Liver (tissue), 9 donors: ENCODE results near the gene TRIM13. TPM values are rescaled to one million over a fixed set of nuclear protein-coding genes. Genes with fewer than 3 reads are reported as not detected.

Experiments used
- DNase-seq: peaks from one replicate; pipeline ENCODE4 v3.0.0-alpha.2; 2017; ENCODE audit warnings: low spot score
- H3K27ac ChIP-seq, 2 donors: one replicate each; pipeline ENCODE4 v1.7.0; 2013; ENCODE audit warnings: inconsistent platforms in 2 of 2, low read length in 2 of 2, control low read depth in 1 of 2, low read depth in 1 of 2, mild to moderate bottlenecking in 1 of 2
- H3K27me3 ChIP-seq, 4 donors: one replicate each; pipeline versions ENCODE4 v1.6.1 to v1.7.0; 2013; ENCODE audit warnings: low read length in 3 of 4, inconsistent platforms in 1 of 4, mild to moderate bottlenecking in 1 of 4, moderate library complexity in 1 of 4; ENCODE audit not compliant: control insufficient read depth in 4 of 4, insufficient read depth in 4 of 4
- H3K36me3 ChIP-seq, 4 donors: one replicate each; pipeline versions ENCODE4 v1.6.1 to v1.7.0; 2013; ENCODE audit warnings: low read length in 3 of 4, mild to moderate bottlenecking in 3 of 4, low read depth in 1 of 4, moderate library complexity in 1 of 4; ENCODE audit not compliant: control insufficient read depth in 4 of 4, insufficient read depth in 3 of 4
- H3K4me1 ChIP-seq, 4 donors: one replicate each; pipeline versions ENCODE4 v1.6.1 to v1.7.0; 2013; ENCODE audit warnings: low read length in 3 of 4, mild to moderate bottlenecking in 3 of 4, moderate library complexity in 1 of 4; ENCODE audit not compliant: control insufficient read depth in 4 of 4, insufficient read depth in 4 of 4
- H3K4me3 ChIP-seq, 3 donors: one replicate each; pipeline versions ENCODE4 v1.6.1 to v1.7.0; 2013; ENCODE audit warnings: low read length in 3 of 3, control low read depth in 1 of 3, low read depth in 1 of 3, mild to moderate bottlenecking in 1 of 3
- H3K9ac ChIP-seq, 2 donors: one replicate each; pipeline ENCODE4 v1.7.0; 2013; ENCODE audit warnings: low read length in 2 of 2, mild to moderate bottlenecking in 2 of 2, moderate library complexity in 2 of 2, control low read depth in 1 of 2, low read depth in 1 of 2
- H3K9me3 ChIP-seq, 4 donors: one replicate each; pipeline versions ENCODE4 v1.6.1 to v1.7.0; 2013; ENCODE audit warnings: low read length in 3 of 4; ENCODE audit not compliant: control insufficient read depth in 4 of 4
- CTCF ChIP-seq: fragments of 150-350 bp; IDR thresholded peaks from 2 replicates; pipeline ENCODE4 v1.5.1; 2017; ENCODE audit warnings: improper control_type of control experiment, low read depth, low read length; ENCODE audit not compliant: missing input control
- EGR1 ChIP-seq, 2 donors: IDR thresholded peaks; 2 replicates each; pipeline ENCODE4 v1.6.1; 2016 to 2018; ENCODE audit warnings: antibody characterized with exemption in 2 of 2, low read depth in 2 of 2
- FOXA1 ChIP-seq: IDR thresholded peaks from 2 replicates; pipeline ENCODE4 v1.6.1; 2016; ENCODE audit warnings: antibody characterized with exemption
- FOXA2 ChIP-seq: IDR thresholded peaks from 2 replicates; pipeline ENCODE4 v1.6.1; 2016; ENCODE audit warnings: antibody characterized with exemption
- GABPA ChIP-seq, 2 donors: IDR thresholded peaks in 1 of 2; conservative IDR thresholded peaks in 1 of 2; 2 replicates each; pipeline ENCODE4 v1.6.1; 2016; ENCODE audit warnings: antibody characterized with exemption in 2 of 2, mild to moderate bottlenecking in 1 of 2, moderate library complexity in 1 of 2
- HNF4G ChIP-seq: IDR thresholded peaks from 2 replicates; pipeline ENCODE4 v1.6.1; 2016; ENCODE audit warnings: antibody characterized with exemption
- JUND ChIP-seq, 2 donors: IDR thresholded peaks; 2 replicates each; pipeline ENCODE4 v1.6.1; 2016; ENCODE audit warnings: antibody characterized with exemption in 2 of 2
- NR2F2 ChIP-seq: IDR thresholded peaks from 2 replicates; pipeline ENCODE4 v1.6.1; 2016; ENCODE audit warnings: antibody characterized with exemption
- RAD21 ChIP-seq, 2 donors: IDR thresholded peaks; 2 replicates each; pipeline ENCODE4 v1.6.1; 2016; ENCODE audit warnings: antibody characterized with exemption in 2 of 2, mild to moderate bottlenecking in 2 of 2
- REST ChIP-seq: IDR thresholded peaks from 2 replicates; pipeline ENCODE4 v1.6.1; 2016; ENCODE audit warnings: antibody characterized with exemption, mild to moderate bottlenecking
- RXRA ChIP-seq, 2 donors: IDR thresholded peaks; 2 replicates each; pipeline ENCODE4 v1.6.1; 2017 to 2018; ENCODE audit warnings: antibody characterized with exemption in 2 of 2, mild to moderate bottlenecking in 1 of 2
- SP1 ChIP-seq: IDR thresholded peaks from 2 replicates; pipeline ENCODE4 v1.6.1; 2018; ENCODE audit warnings: antibody characterized with exemption, mild to moderate bottlenecking
- TAF1 ChIP-seq: conservative IDR thresholded peaks from 2 replicates; pipeline ENCODE4 v1.6.1; 2016; ENCODE audit warnings: antibody characterized with exemption, mild to moderate bottlenecking
- YY1 ChIP-seq: IDR thresholded peaks from 2 replicates; pipeline ENCODE4 v1.6.1; 2016; ENCODE audit warnings: antibody characterized with exemption, mild to moderate bottlenecking
- ZBTB33 ChIP-seq: IDR thresholded peaks from 2 replicates; pipeline ENCODE4 v1.6.1; 2016; ENCODE audit warnings: antibody characterized with exemption
- WGBS: extraction: QIAGEN DNeasy Blood & Tissue Kit; methylation state at CpG from one replicate; pipeline ENCODE4 v1.1.7; 2013; 5-methylcytosine and 5-hydroxymethylcytosine counted together
- polyA plus RNA-seq, 2 donors: library from polyadenylated mRNA; stranded (reverse) in 1 of 2; unstranded in 1 of 2; fragments of 200-250 nt in 1 of 2; fragments of >200 nt in 1 of 2; fragmentation: Nextera tagmentation in 1 of 2; extraction: Ambion mirVana in 1 of 2; gene quantifications; one replicate each; pipeline versions ENCODE4 v1.2.1 to v1.2.3, GENCODE V29; 2013 to 2015
- total RNA-seq, 2 donors: library from RNA; depleted of rRNA; stranded (reverse); fragments of >200 nt; gene quantifications; one replicate each; pipeline ENCODE4 v1.2.3, GENCODE V29; 2014
- donor health status: healthy.
- donor health status: healthy.
- donor health status: healthy.
- donor health status: healthy.
- donor health status: healthy.

TRIM13 gene
- total and polyA plus RNA-seq, 4 donors, result 4.7 to 10.5 (median 9.6) TPM

GRCh38 chr13:50038266-50038665 lies 41.4 kb downstream of the TRIM13 start:
- DNase-seq, result no peak

GRCh38 chr13:50052478-50052877 lies 55.6 kb downstream of the TRIM13 start:
- H3K36me3 ChIP-seq, result peaks cover 0 to 5% (median 0%) of the 10 kb centered on the region in 4 donors
- DNase-seq, result no peak
- TF ChIP-seq TAF1 (no peak), ZBTB33 (no peak), CTCF (no peak), GABPA (IDR thresholded peaks at IDR 0.05 in 1 of 2, conservative IDR thresholded peaks at IDR 0.05 in 1 of 2) (no peak), FOXA1 (no peak), RXRA (IDR thresholded peaks at IDR 0.05) (no peak), REST (no peak), RAD21 (IDR thresholded peaks at IDR 0.05) (no peak), FOXA2 (no peak)
- no peak overlapping the region for H3K9ac ChIP-seq
- 93% methylated on average over 4 of the region's 4 CpGs for WGBS
- H3K4me1 ChIP-seq, result no peaks in the 10 kb centered on the region
- no peak overlapping the region for H3K27ac ChIP-seq
- H3K9me3 ChIP-seq, result no peaks in the 10 kb centered on the region
- no peaks in the 10 kb centered on the region for H3K27me3 ChIP-seq
- H3K4me3 ChIP-seq, result no peak overlapping the region

More at GRCh38 chr13:50038266-50038665, 41.4 kb downstream of the TRIM13 start:
- no peaks in the 10 kb centered on the region for H3K27me3 ChIP-seq
- no peak overlapping the region for H3K4me3 ChIP-seq
- TF ChIP-seq FOXA1 (no peak), YY1 (no peak), NR2F2 (no peak), RAD21 (IDR thresholded peaks at IDR 0.05) (no peak), JUND (IDR thresholded peaks at IDR 0.05) (no peak), EGR1 (IDR thresholded peaks at IDR 0.05; ENCODE audit: low read depth in 2 of 2) (no peak), HNF4G (no peak), SP1 (no peak)
- no peaks in the 10 kb centered on the region for H3K9me3 ChIP-seq
- H3K36me3 ChIP-seq, result peaks cover 0 to 2% (median 0%) of the 10 kb centered on the region in 4 donors
- H3K27ac ChIP-seq, result no peak overlapping the region
- WGBS, result 98% methylated on average over 6 of the region's 6 CpGs
- peaks cover 0 to 2% (median 0%) of the 10 kb centered on the region in 4 donors for H3K4me1 ChIP-seq
- H3K9ac ChIP-seq, result no peak overlapping the region
